ENCODE data around the gene INO80D.

Gene INO80D

DNA sequence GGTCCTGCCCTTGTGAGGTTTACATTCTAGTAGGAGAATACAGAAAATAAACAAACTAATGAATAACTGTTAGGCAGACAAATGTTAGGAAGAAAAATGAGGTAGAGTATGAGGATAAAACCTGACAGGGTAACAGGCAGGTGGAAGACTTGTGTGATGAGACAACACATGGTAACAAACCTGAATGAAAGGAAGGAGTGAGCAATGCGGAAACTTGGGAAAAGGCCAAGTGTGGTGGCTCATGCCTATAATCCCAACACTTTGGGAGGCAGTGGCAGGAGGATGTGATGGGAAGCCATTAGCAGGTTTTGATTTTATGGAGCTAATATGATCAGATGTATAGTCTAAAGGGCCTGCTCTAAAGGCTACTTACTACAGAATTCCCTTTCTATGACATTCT lies 74.2 kb downstream of the INO80D start:
- no peak overlapping the region for H3K27ac ChIP-seq
- TF ChIP-seq, protein P1, sequence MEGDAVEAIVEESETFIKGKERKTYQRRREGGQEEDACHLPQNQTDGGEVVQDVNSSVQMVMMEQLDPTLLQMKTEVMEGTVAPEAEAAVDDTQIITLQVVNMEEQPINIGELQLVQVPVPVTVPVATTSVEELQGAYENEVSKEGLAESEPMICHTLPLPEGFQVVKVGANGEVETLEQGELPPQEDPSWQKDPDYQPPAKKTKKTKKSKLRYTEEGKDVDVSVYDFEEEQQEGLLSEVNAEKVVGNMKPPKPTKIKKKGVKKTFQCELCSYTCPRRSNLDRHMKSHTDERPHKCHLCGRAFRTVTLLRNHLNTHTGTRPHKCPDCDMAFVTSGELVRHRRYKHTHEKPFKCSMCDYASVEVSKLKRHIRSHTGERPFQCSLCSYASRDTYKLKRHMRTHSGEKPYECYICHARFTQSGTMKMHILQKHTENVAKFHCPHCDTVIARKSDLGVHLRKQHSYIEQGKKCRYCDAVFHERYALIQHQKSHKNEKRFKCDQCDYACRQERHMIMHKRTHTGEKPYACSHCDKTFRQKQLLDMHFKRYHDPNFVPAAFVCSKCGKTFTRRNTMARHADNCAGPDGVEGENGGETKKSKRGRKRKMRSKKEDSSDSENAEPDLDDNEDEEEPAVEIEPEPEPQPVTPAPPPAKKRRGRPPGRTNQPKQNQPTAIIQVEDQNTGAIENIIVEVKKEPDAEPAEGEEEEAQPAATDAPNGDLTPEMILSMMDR (conservative IDR thresholded peaks at IDR 0.05): no peak

DNA sequence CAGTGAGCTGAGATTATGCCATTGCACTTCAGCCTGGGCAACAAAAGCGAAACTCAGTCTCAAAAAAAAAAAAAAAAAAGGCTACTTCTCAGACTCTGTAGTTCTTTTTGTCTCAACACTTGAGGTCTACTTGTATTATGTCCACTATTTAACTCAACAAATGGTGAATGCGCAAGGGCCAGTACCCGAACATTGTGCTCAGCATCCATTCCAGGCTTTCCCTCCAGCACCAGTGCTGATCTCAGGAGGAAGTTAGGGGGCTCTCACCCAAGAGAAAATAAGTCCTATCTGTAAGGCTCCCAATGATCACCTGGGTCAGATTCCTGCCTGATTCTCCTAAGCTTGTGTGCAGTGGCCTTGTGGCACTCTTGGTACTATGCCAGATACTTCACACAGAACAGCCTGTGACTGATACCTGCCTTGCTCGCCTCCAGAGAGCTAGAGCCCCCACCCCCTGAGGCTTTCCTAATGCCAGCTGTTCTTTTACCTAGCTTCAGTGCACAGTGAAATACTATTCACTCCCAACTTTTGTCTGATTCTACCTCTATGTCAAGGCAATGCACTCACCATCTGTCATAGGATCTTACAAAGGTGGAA lies 74.9 kb downstream of the INO80D start:
- TF ChIP-seq, protein P1 (conservative IDR thresholded peaks at IDR 0.05): no peak
- H3K27ac ChIP-seq: no peak overlapping the region

DNA sequence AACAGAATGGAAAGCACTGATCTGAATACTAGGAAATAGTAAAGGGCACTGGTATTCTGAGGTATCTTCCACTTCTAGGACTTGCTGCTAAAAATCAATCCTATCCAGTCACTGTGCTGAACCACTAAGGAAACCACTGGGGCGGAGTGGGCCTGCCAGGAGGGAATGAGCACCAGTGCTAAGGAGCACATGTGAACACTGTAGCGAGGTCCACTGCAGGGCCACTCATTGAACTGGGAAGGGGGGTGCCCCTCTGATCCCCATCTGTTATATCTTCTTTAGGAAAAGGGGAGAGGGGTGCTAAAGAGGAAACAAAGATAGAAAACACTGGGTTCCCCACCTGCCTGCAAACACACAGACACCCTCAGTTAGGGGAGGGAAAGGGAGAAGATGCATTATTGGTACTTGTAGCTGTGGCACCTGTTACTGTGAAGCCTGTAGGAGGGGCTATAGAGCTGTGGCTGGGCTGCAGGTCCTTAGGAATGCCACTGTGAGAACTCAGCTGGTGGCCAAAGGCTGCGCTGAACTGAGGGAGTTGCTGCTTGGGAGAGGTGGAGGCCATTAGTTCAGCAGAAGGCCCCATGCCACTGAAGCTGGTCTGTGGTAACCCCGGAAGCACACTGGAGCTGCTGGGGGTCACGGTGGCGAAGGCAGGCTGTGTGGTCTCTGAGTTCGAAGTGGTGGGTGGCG lies 81.8 kb downstream of the INO80D start:
- TF ChIP-seq, protein P1 (conservative IDR thresholded peaks at IDR 0.05): peak; percentile 64
- H3K27ac ChIP-seq: no peak overlapping the region

DNA sequence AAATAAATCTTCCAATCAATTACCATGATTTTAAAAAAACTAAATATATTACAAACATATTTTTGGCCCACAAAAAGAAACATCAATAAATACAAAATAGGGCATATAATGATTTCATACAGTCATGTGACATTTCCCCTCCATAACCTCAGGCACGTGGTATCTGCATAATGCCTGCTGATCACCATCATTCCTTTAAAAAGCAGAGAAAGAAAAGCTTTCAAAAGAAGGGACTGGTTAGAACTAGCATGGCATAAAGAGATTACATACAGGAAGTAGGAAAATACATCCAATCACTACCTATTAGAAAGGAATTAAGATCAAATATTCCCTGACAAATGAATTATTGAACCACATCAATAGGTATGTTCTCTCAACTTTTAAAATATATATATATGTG lies 83.5 kb downstream of the INO80D start:
- no peak overlapping the region for H3K27ac ChIP-seq
- TF ChIP-seq, protein P1 (conservative IDR thresholded peaks at IDR 0.05): no peak

DNA sequence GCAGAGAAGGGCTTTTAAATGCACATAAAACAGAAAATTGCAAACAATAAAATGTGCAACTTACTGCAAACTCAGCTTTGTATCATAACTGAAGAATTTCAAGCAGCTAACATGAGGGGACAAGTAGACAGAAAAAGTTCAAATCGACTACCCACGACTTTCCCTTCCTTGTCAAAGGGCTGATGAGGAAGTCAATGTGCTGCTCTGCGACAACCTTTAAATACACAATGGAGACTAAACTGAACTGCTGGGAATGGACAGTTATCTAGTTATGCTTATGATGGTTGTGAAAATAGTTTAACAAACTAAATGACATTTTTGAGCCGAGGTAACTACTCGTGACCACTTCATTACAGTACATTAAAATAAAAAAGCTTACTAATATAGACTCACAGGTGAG lies 84.1 kb downstream of the INO80D start:
- TF ChIP-seq, protein P1 (conservative IDR thresholded peaks at IDR 0.05): no peak
- no peak overlapping the region for H3K27ac ChIP-seq

DNA sequence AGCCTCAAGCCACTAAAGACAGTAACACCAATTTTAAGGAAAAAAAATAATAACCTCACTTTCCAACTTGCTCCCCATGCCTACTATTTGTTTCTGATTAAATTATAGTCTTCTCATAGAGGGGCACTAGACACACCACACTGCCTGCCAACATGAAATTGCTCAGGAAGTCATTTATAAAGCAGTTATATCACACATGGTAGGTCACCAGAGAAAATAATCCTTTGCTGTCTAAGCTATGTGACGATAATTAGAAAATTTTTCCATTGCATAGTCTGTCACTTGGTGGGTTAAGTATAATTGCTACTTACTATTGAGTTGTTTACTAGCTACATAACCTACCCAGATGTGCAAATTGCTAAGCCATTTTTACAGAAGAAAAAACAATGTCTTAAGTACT lies 85.2 kb downstream of the INO80D start:
- TF ChIP-seq, protein P1 (conservative IDR thresholded peaks at IDR 0.05): no peak

DNA sequence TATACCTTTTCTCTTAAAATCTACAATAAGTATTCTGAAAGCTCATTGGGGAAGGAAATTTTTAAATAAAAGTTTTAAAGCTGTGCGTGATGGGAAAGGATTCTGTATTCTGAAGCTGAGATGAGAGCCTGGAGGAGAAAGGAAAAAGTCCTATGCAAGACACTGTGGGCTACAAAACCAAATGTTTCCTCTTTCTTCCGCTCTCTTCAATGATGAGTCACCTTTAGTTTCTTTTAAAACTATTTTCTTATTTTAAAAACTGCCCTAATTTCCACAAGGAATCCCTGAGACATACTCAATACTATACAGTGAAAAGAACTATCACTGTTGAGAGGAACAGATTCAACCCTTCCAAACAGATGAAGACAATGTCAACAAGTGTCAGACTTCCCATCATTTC lies 87.4 kb downstream of the INO80D start:
- H3K27ac ChIP-seq: no peak overlapping the region
- TF ChIP-seq, protein P1 (conservative IDR thresholded peaks at IDR 0.05): no peak

More for the DNA sequence above, 85.2 kb downstream of the INO80D start:
- no peak overlapping the region for H3K27ac ChIP-seq

All from VCaP (cell line).